CD4-positive, alpha-beta T cell treated with Interleukin-2 at 100 ng/mL for 4 hours (primary cell): ENCODE measurements around the gene TSHR.
"Not testable (repeated sequence)": the region's sequence is repeated elsewhere in the genome, so short reads cannot be mapped to it uniquely, and the experiment has no call there.

Experiments used
- DNase-seq: peaks from one replicate; pipeline ENCODE4 v3.0.0-alpha.2; 2020; ENCODE audit warnings: low spot score

The TSHR gene

GRCh38 chr14:81070511-81070910 lies 115.1 kb downstream of the TSHR start:
- DNase-seq = no peak

DNA sequence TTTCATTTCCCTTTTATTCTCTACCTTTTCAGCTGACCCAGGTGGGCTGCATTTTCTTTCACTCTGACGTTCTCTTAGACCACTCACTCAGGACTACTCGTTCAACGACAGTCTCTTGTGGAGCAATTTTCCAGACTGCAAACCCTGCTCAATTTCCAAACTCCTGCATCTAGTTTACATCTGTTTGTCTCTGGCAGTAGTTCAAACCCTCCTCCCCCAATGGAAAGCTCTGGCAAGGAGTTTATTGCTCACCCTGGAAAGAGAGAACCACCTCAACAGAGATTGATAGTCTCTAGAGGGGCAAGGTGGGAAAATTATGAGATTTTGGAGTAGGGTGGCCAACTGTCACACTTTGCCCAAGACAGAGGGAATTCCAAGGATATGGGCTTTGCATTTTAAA lies 130.2 kb downstream of the TSHR start:
- DNase-seq = no peak

DNA sequence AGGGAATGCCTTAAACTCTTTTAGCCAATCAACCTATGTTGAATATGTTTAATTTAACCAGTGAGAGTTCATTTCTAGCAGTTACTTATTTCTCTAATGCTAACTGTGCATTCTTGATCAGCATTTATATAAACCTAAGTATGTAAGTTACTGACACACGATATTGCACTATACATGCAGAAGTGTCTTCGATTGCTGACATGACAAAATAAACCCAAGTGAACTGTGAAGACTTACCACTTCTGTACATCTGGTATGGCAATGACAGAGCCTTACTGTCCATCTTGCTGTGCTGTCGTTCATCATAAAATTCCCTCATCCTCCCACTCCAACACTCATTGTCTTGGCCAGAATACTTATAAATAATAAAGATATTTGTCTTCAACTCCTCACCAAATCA lies 131.8 kb downstream of the TSHR start:
- DNase-seq = no peak

DNA sequence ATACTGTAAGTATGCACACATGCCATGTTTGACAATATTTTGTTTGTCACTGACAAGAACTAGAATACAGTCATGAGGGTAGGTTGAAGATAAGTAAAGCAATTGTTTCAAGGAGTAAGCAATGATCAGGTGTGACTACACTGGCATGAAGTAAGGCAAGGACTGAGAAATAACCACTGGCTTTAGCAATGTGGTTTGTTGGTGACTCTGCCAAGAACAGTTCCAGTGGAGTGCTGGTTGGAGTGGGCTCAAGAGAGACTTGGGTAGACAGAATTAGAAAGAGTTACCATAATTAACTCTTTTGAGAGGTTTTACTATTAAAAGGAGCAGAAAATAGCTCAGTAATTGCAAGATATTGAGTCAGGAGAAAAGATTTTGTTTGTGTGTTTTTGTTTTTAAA lies 135.7 kb downstream of the TSHR start:
- DNase-seq = no peak

- DNase-seq = no peak
Observed at GRCh38 chr14:81091660-81092059, 136.2 kb downstream of the TSHR start.

- no peak for DNase-seq
Observed at GRCh38 chr14:81093651-81094050, 138.2 kb downstream of the TSHR start.

- no peak for DNase-seq
Observed at GRCh38 chr14:81095539-81095938, 140.1 kb downstream of the TSHR start.

- no peak for DNase-seq
Observed at GRCh38 chr14:81096656-81097055, 141.2 kb downstream of the TSHR start.

GRCh38 chr14:81102217-81102616 lies 146.8 kb downstream of the TSHR start:
- DNase-seq = no peak

DNA sequence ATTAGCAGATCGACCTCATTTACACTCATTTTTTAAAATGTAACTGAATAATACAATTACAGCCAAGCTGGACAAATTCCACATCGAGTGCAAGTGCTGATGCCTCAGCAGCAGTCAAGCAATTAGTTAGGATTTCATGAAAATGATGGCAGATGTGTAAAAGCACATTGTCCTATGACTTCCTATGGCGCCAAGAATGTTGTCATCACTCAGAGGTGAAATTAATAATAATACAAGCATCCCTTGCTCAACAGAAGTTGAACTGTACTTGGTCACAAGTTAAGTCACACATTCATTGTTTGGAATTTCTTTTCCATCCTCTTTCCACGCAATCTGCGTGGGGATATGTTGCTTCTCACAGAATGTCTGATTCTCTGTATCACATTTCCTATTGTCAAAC lies 148.0 kb downstream of the TSHR start:
- no peak for DNase-seq

DNA sequence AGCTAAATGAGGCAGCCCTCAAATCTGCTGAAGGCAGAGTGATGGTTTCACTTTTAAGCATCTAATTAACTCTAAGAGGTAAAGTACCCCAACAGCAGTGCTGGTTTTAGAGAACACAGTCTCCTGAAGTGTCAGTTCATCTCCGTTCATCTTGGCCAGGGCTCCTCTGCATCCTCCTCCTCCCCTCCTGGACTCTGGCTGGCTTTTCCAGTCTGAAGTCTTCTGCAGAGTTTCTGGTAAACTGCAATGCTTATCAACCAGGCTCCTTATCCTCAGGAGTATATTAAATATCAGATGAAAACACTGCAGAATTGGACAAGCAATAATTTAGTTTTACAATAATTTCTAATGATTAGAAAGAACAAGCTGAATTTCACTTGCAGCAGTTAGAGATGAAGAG lies 150.0 kb downstream of the TSHR start:
- DNase-seq = no peak

- DNase-seq = no peak
Observed at GRCh38 chr14:81105961-81106360, 150.5 kb downstream of the TSHR start.

DNA sequence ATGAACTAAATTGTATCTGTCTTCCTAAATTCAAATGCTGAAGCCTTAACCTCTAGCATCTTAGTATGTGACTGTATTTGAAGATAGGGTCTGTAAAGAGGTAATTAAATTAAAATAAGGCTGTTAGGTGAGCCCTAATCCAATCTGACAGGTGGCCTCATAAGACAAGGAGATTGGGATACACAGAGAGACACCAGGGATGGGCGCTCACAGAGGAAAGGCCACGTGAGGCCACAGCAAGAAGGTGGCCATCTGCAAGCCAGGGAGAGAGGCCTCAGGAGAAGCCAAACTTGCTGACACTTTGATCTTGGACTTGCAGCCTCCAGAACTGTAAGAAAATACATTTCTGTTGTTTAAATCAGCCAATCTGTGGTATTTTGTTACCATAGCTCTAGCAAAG lies 154.8 kb downstream of the TSHR start:
- DNase-seq = no peak

GRCh38 chr14:81113176-81113575 lies 157.8 kb downstream of the TSHR start:
- DNase-seq = no peak

DNA sequence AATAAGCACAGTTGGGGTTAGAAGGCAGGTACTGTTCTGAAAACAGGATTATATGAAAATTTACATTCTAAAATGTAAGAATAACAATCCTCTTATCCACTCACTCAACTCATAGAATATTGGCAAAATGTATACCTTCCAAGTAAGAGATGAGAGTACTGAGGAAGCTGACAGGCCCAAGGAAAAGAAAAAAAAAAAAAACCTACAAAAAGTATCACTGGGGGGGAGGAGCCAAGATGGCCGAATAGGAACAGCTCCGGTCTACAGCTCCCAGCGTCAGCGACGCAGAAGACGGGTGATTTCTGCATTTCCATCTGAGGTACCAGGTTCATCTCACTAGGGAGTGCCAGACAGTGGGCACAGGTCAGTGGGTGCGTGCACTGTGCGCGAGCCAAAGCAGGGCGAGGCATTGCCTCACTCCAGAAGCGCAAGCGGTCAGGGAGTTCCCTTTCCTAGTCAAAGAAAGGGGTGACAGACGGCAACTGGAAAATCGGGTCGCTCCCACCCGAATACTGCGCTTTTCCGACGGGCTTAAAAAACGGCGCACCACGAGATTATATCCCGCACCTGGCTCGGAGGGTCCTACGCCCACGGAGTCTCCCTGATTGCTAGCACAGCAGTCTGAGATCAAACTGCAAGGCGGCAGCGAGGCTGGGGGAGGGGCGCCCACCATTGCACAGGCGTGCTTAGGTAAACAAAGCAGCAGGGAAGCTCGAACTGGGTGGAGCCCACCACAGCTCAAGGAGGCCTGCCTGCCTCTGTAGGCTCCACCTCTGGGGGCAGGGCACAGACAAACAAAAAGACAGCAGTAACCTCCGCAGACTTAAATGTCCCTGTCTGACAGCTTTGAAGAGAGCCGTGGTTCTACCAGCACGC lies 158.8 kb downstream of the TSHR start:
- not testable (repeated sequence) for DNase-seq

DNA sequence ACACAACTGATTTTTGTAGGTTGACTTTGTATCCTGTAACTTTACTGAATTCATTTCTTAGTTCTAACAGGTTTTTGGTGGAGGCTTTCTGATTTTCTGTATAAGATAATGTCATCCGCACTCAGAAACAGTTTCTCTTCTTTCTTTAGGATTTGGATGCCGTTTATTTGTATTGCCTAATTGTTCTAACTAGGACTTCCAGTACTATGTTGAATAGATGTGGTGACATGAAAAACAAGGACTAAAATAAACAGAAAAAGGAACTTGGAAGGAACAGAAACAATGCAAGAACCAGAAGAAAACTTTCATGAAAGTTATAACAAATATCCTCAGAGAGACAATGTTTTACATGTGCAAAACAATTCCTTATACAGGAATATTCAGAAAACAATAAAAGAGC lies 165.1 kb downstream of the TSHR start:
- DNase-seq = no peak

DNA sequence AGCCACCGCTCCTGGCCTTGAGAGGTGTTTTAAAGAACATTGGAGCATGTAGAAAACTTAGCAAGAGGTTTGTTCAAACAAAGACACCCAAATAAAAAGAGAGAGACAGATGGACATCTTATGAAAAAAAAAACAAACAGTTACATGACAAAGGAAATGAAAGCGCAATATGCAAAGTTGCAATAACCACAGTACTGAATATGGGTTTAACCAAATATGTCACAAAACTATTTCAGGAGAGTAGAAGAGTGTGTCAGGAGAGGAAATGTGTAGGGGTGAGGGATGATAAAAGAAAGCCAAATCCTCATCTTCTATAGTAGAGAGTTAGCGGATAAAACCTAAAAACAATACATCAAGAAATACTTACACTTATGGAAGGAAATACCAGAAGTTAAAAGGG lies 166.9 kb downstream of the TSHR start:
- no peak for DNase-seq

GRCh38 chr14:81123811-81124210 lies 168.4 kb downstream of the TSHR start:
- no peak for DNase-seq

DNA sequence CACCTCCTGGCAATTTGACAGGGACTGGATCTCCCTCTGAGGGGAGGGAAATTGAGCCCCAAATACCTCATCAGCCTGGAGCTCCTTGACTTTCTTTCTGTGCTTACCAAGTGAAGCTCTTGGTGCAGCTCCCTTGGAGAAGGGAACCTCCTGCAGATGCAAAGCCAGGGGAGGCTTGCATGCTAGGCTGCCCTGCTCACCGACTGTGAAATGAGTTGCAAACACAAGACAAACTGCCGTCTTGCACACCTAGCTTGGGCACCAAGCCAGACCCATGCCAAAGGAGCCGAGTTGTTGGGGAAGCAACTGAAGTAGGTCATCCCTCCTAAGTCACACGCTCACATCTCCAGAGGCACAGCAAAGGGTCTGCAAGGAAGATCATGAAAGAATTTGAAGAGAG lies 170.1 kb downstream of the TSHR start:
- DNase-seq = no peak

DNA sequence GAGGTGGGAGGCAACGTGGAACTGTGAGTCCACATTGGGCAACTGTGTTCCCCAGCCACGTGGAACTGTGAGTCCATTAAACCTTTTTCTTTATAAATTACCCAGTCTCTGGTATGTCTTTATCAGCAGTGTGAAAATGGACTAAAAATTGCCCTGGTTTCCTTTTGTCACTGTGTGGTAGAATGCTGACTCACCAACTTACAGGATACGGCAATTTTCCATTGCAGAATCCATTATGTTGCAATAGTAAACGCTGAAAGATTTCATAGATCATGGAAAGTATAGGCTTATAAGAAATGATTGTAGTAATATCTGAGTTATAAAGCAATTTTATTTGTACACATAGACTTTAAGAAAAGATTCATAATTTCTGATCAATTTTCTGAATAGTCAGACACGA lies 172.4 kb downstream of the TSHR start:
- DNase-seq = no peak

DNA sequence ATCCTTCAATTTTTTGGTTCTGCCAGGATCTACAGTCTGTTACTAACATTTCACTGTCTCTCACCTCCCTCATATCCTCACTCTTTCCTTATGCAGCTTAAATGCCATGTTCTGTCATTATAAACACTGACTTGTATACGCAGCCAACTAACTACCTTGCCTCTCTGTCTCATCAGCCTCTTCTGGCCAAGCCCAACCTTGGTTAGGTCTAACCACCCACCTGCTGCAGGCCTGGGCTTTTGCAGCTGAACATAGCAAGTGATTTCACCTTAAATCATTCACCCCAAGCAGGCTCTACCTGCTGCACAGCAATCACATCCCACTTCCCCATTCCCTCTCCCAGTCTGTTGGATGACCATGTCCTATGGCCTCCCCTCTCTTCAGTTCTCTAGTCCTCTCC lies 173.8 kb downstream of the TSHR start:
- no peak for DNase-seq

DNA sequence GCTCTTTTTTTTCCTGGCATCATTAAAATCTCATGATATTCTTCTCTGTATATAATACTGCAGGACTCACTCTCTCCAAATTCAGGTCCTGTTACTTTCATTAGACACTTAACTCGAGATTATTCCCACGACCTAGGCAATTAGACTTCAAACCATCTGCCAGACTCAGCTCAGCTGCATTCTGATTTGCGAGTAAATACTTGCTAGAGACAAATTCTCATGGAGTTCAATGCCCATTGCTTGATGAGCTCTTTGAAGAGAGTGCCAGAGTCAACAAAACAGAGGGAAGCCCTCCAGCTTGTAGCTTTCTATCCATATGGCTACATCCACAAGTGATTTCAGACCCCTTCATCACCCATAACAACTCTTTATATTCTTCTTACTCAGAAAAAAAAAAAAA lies 177.0 kb downstream of the TSHR start:
- DNase-seq = no peak

DNA sequence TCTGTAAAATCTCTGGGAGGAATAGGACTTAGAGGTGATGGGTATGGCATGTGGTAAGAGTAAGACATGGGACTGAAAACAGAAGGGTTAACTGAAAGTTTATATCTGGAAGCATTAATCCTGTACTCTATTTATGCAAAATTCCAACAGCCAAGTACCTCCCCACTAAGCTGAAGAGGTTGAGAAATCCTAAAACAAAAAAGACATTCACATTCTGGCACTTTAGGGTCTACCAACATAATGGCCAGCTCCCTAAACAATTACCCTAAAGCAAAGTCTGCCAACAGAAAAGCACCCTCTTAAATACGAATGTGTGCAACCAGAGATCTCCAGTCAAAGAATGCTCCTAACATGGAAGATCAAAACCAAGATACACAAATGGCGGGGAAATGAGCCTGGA lies 178.0 kb downstream of the TSHR start:
- DNase-seq = no peak

DNA sequence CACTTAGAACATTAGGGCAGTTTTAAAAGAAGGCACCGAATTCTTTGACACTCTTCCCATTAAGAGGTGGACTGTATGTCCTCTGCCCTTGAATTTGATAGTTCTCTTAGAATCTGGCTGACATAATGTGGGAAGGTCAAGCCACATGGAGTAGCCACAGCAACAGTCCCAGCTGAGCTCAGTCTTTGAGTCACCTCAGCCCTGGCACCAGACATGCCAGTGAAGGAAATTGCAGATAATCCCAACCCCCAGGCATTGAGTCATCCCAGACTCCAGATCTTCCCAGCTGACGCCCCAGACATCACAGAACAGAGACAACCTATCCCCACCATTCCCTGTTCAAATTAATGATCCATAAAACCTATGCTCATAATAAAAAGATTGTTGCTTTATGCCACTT lies 181.9 kb downstream of the TSHR start:
- DNase-seq = no peak
